Activated gamma-delta T cell treated with Interleukin-2 at 50 U/mL for 16 hours (primary cell): ENCODE results near the gene PJVK.

Source experiments
- DNase-seq: peaks from one replicate; pipeline ENCODE4 v3.0.0-alpha.2; 2020

The PJVK gene

DNA sequence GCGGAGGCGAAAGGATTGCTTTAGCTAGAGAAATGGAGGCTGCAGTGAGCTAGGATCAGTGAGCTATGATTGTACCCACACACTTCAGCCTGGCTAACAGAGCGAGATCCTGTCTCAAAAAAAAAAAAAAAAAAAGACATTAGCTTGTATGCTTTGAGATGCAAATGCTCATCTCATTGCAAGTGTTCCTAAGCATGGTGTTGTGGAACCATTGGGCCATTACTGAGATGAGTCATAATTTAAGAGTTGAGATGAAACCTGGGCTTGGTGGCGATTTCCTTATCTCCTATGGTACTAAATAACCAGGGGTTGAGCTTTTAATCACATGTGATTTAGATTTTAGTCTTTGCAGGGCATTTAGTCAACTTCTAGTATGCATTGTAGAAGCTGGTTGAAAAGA lies 31.3 kb downstream of the PJVK start:
- no peak for DNase-seq

DNA sequence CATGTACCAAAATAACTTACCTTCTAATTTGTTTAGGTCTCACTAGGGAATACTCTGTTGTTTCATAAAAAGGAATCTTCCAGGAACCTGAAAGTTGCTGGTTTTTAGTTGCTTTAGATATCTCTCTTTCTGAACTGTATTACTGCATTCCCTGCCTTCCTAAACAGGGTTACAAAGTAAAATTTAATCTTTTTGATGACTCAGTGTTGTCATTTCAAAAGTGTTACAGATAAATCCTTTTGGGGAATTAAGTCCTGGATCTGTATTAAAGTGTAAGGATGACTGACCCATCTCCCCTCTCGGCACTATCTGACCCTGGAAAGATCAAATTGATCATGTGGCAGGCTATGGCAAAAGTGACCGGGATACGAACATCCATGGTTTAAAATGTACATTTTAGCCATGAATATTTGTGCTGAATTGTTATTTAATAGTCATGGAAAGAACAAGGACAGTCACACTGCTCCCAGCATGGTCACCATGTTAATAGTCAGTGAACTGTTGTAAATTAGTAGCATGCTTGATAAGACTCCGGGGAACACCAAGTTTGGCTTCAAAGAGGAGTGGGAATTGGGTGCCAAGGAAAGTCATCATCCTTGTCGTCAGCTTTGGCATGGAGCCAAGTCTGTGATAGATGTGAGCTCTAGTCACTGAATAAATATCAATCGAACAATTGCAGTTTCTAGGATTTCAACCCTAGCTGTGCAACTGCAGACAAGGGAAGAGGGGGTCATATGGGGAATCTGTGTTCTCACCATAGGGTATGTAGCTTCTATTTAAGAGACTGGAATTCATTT lies 33.3 kb downstream of the PJVK start:
- DNase-seq = no peak

DNA sequence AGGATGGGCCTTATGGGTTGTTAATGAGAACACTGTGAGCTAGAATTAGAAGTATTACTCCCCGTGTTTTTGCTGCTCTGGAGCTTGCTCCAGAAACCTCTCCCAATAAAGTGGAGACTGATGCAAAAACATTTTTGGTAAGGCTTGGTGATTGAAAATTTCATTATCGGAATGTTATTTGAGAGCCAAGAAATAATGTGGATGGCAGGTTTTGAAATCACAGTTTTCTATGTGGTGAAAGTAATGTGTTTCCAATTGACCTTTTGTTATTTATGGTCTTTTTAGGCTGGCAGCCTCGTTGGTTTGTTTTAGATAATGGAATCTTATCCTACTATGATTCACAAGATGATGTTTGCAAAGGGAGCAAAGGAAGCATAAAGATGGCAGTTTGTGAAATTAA lies 34.2 kb downstream of the PJVK start:
- no peak for DNase-seq

GRCh38 chr2:178491612-178492011 lies 40.4 kb downstream of the PJVK start:
- no peak for DNase-seq

DNA sequence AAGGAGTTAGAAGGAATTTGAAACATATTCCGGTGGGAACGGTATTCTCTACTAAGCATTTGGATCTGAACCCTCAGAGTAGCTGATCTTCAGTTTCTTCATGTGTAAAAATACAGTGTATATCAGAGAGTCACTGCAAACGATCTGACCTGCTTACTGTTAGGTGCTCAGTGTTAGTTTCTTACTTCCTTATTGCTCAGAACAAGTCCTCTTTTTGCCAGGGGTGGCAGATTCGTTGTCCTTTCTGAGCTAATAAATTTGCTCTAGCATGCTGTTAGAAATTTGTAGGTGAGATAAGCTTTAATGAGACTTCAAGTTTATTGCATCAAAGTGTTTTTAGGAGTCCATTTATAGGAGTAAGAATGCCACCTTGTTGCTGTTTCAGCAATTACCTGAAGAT lies 44.9 kb downstream of the PJVK start:
- no peak for DNase-seq

- DNase-seq = no peak
Measured at GRCh38 chr2:178498137-178498536, 47.0 kb downstream of the PJVK start.

DNA sequence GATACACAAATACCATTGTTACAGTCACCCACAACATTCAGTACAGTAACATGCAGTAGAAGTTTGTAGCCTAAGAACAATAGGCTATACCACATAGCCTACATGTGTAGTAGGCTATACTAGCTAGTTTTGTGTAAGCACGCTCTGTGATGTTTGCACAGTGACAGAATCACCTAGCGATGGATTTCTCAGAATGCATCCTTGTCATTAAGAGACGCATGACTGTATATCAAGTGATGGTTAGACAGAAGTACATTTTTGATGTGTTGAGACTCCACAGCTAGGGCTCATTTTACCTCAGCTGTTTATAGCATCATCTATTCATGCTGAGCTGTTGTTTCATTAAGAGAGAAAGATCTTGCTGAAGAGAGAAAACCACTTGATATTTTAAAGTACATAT lies 48.5 kb downstream of the PJVK start:
- DNase-seq = no peak

GRCh38 chr2:178502751-178503150 lies 51.6 kb downstream of the PJVK start:
- no peak for DNase-seq

GRCh38 chr2:178506101-178506500 lies 54.9 kb downstream of the PJVK start:
- no peak for DNase-seq

DNA sequence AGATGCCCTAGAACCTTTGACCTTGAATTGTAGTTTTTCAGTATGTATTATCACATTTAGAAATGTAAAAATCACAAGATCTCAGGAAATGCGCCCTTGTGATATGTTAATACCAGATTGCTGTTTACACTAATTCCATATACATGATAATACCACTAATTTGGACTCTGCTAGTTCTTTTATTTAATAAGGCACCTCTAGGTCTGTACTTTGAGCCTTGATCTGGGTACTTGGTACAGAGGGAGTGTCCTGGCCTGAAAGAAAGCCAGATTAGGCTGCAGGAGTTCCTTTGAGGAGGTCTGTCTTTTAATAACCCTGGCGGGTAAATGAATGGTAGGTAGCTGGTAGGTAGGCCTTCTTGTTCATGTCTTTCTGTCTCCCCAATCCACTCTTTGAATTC lies 55.3 kb downstream of the PJVK start:
- no peak for DNase-seq

- DNase-seq = no peak
Measured at GRCh38 chr2:178506949-178507348, 55.8 kb downstream of the PJVK start.

- no peak for DNase-seq
Measured at GRCh38 chr2:178508646-178509045, 57.5 kb downstream of the PJVK start.

- DNase-seq = no peak
Measured at GRCh38 chr2:178510384-178510783, 59.2 kb downstream of the PJVK start.
